Measurements from ENCODE around the gene TBC1D20.
"Not testable (repeated sequence)": the region's sequence is repeated elsewhere in the genome, so short reads cannot be mapped to it uniquely, and the experiment has no call there.

Gene TBC1D20, protein sequence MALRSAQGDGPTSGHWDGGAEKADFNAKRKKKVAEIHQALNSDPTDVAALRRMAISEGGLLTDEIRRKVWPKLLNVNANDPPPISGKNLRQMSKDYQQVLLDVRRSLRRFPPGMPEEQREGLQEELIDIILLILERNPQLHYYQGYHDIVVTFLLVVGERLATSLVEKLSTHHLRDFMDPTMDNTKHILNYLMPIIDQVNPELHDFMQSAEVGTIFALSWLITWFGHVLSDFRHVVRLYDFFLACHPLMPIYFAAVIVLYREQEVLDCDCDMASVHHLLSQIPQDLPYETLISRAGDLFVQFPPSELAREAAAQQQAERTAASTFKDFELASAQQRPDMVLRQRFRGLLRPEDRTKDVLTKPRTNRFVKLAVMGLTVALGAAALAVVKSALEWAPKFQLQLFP

DNA sequence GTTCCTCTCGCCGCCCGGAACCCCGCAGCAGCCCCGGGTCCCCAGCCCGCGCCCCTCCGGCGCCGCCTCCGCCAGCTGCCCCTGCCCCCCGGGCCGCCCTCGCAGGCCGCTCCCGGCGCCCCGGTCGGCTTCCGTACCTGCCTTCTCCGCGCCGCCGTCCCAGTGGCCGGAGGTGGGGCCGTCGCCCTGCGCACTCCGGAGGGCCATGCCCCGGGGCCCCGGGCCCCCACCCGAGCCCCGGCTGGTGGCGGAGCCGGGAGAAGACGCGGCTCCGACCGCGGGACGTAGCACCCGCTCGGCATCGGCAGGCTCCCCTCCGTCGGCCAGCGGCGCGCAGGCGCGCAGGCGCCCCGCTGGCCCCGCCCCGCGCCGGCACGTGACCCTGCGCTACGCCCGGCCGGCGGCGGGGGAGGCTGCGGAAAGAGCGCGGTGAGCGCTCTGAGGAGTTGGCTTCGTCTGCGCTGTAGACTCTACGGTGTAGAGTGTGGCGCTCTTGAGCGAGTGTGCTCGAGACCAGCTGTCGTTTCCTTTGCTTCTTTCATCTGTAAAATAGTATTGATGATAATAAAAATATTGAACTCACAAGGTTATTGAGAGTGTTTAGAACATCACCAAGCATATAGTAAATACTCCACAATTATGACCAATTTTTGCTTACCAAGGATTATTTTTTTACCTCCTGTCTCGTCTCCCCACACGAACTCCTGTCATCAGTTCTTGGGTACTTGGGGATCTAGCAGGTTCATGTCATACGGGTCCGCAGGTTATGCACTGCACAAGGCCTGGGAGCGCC lies at the start of gene TBC1D20:
Gene TBC1D20, minus strand, starts transcription at position 335 of the 793 bp plus-strand sequence. Its CDS starts 128 bp downstream, at position 207.
- DNase-seq = peak; percentile 86

DNA sequence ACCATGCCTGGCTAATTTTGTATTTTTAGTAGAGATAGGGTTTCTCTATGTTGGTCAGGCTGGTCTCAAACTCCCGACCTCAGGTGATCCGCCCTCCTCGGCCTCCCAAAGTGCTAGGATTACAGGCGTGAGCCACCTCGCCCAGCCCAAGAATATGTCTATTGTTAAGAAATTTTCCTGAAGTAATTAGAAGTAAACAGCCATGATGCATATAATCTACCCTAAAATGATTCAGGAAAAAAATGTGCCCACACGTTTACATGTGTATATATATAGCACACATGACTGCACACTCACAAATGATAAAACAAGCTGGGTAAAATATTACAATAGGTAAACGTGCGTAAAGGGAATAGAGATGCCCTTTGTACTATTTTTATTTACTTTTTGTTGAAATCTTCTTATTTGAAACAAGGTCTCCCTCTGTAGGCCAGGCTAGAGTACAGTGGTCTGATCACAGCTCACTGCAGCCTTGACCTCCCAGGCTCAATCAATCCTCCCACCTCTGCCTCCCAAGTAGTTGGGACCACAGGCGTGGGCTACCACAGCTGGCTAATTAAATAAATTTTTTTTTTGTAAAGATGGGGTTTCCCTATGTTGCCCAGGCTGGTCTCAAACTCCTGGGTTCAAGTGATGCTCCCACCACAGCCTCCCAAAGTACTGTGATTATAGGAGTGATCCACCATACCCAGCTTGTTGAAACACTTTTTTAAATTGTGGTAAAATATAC lies 48.2 kb upstream of the TBC1D20 start:
- not testable (repeated sequence) for DNase-seq

- not testable (repeated sequence) for DNase-seq
Observed at GRCh38 chr20:508364-508787, 46.0 kb upstream of the TBC1D20 start.

DNA sequence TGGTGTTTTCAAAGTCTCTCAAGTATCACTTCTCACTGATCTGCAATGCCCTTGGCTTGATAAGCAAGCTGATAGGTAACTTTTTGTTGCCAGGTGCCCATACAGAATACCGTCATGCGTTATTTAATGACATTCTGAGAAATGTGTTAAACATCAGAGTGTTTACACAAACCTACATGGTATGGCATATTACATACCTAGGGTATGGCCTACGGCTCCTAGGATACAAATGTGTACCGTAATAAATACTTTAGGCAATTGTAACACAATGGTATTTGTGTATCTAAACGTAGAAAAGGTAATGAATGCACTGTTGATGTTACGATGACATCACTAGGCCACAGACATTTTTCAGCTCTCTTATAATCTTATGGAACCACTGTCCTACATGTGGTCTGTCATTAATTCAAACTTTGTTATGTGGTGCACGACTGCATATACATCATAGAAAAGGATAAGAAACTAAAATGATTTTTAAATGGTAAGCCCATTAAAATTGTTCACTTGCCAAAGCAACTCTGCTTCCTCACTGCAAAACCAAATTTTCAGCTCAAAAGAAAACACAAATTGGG lies 45.5 kb upstream of the TBC1D20 start:
- DNase-seq = peak; percentile 13

DNA sequence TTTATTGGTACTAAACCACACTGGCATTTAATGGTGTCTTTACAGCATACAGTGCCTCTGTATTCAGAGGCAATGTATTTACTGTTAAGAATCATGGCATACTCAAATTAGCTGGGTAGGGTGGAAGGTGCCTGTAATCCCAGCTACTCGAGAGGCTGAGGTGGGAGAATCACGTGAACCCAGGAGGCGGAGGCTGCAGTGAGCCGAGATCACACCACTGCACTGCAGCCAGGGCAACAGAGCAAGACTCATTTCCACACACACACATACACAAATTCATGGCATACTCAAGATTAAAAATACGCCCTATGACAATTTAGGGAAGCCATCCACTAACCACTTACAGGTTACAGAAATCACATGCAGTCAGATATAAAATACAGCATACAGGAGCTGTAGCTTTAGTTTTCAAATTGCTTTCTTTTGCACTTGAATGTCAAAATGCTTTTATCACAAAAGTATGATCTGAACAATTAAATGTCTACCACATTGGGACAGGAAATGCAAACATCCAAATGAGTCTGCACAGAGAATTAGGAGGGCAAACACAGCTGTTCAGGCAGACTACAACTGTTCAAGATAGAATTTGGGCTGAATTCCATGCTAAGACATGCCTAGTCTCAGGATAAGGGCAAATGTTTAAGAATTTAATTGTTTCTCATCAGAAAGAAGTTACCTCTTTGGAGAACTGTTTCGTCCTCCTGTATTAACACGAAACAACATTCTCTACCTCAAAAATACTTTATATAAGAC lies 44.8 kb upstream of the TBC1D20 start:
- no peak for DNase-seq

GRCh38 chr20:504632-505075 lies 42.3 kb upstream of the TBC1D20 start:
- DNase-seq = no peak

- no peak for DNase-seq
Observed at GRCh38 chr20:503048-503737, 40.9 kb upstream of the TBC1D20 start.

- DNase-seq = no peak
Observed at GRCh38 chr20:497979-498378, 35.6 kb upstream of the TBC1D20 start.

DNA sequence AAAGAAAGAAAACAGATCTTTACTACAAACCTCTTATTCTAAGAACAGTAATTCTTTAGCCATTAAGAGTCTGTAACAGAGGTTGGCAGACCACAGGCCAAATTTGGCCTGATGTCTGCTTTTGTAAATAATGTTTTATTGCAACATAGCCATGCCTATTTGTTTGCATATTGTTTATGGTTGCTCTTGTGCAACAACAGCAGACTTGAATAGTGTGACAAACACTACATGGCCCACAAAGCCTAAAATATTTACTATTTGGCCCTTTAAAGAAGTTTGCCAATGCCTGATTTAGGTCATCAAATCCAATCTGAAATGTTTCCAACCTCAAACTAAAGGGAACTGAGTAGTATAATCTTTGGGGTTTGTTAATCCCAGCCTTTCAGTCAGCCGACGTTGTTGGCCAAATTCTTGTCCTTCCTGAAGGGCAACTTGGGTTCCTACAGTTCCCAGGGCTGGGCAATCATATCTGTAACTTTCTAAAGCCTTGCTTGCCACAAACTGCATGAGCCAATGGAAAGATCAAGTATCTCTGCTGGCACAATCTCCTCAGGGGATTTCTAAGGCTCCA lies 33.9 kb upstream of the TBC1D20 start:
- no peak for DNase-seq

DNA sequence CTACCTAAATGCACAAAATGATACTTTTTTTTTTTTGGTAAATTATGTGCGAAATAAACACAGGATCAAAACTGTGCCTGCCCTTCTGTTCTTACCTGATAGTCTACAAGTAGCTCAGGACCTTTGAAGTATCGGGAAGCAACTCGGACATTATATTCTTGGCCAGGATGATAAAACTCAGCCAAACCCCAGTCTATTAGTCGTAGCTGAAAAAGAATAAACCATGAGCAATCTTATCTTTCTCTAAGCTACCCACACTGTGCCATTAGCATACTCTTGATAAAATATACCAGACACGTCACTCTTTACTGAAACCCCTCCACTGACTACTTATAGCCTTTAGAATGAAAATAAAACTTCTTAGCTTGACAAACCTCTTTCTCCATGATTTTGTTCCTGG lies 29.8 kb upstream of the TBC1D20 start:
- DNase-seq = no peak

DNA sequence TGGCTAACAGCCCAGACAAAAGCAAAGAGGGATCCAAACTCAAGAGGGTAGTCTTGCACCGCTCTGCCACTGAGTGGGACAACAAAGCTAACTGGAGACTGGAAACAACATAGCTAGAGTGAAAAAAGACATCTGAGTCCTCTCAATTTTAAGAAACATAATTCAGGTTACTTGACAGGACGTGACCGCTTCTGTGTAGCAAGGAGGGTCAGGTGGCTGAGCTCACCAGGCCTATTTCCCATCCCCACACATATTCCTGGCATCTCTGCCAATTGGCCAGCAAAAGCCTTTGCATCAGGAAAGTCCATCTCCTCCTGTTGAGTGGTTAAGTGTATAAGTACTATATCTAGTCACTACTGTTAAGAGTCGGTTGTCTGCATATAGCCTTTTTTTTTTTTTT lies 25.3 kb upstream of the TBC1D20 start:
- DNase-seq = no peak

- no peak for DNase-seq
Observed at GRCh38 chr20:483815-484644, 21.7 kb upstream of the TBC1D20 start.

GRCh38 chr20:481167-481566 lies 18.8 kb upstream of the TBC1D20 start:
- DNase-seq = no peak

DNA sequence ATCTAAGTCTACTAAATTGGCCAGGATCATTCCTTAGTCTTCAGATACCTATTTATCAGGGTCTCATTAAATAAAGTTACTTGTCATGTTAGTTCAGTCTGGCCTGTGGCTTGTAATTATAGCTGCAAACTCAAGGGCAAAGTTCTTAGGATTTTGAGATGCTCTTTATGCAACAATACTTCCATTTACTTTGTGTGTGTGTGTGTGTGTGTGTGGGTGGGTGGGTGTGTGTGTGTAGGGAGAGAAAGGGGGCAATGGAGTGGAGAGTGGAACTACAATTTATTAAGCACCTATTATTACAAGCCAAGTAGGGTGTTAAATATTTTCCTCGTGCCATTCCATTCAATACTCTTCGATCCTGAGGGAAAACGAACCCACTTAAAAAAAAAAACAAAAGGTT lies 17.7 kb upstream of the TBC1D20 start:
- no peak for DNase-seq

DNA sequence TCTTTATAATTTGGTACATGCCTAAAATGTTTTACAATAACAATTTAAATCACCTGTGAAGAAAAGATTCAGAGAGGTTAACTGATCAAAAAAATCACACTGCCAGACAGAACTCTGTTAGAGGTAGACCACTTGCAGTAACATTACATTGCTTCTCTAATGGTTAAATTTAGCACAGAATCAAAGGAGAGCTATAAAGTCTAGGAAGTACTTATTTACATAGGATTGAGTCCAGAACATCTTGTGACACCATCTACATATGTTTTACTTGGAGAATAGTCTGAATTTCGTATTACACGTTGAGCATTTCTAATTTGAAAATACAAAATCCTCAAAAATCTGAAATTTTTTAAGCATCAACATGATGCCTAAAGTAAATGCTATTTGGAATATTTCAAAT lies 17.2 kb upstream of the TBC1D20 start:
- DNase-seq = no peak

GRCh38 chr20:478949-479429 lies 16.7 kb upstream of the TBC1D20 start:
- peak; percentile 48 for DNase-seq

DNA sequence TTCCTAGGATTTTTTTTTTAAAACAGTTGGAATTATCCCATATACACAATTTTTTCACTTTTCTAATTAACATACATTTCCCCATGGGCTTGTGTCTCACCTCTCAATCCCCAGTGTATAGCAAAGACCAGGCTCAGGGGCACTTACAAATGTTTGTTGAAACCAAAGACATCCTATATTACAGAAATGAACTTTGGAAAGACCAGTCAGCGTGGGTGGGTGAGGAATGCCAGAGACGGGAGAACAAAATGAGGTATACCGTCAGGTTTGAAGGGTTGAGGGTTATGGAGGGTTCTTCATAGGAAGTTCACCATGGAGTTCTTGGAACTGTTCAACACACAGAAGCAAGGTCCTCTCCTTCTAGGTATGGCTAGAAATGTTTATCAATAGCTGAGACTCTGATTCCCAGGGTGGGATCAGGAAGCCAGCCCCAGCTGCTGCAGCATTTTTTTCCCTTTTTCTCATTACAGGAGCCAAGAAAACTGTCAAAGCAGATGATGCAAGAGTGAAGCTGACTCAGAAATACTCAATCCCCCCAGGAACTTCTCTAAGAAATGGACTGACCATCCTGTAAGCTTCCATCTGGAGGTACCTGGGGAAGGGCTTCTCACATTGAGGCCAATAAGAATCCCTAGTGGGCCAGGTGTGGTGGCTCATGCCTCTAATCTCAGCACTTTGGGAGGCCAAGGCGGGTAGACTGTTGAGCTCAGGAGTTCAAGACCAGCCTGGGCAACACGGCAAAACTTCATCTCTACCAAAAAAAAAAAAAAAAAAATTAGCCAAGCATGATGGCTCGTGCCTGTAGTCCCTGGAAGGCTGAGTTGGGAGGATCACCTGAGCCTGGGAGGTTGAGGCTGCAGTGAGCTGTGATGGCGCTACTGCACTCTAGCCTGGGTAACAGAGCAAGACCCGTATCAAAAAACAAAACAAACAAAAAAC lies 15.9 kb upstream of the TBC1D20 start:
- no peak for DNase-seq

DNA sequence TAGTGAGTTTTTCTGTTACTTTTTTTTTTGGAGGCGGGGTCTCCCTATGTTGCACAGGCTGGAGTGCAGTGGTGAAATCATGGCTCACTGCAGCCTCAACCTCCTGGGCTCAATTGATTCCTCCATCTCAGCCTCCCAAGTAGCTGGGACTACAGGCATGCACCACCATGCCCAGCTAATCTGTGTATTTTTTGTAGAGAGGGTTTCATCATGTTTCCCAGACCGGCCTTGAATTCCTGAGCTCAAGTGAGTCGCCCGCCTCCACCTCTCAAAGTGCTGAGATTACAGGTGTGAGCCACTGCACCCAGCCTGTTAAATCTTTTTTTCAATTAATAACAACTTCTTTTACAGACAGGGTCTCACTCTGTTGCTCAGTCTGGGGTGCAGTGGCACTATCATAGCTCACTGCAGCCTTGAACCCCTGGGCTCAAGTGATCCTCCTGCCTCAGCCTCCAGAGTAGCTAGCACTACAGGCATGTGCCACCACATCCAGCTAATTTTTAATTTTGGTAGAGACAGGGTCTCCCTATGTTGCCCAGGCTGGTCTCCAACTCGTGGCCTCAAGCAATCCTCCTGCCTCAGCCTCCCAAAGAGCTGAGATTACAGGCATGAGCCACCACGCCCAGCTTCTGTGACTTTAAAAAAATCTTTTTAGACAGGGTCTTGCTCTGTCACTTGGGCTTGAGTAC lies 14.4 kb upstream of the TBC1D20 start:
- not testable (repeated sequence) for DNase-seq

Data from NCI-H774 (cell line).